HG02588 (cell line): ENCODE measurements around the gene CCDC9B.

Experiments
- ATAC-seq: cut with Tn5 transposase; IDR thresholded peaks from one replicate; pipeline ENCODE4 v1.9.1; 2021; ENCODE audit warnings: mild to moderate bottlenecking, moderate library complexity; ENCODE audit not compliant: unreplicated experiment

The CCDC9B gene

GRCh38 chr15:40345867-40346578, 5.3 kb upstream of the CCDC9B start:
- no peak for ATAC-seq

- no peak for ATAC-seq
Observed at GRCh38 chr15:40345225-40345866, 4.6 kb upstream of the CCDC9B start.

GRCh38 chr15:40344631-40345120, 3.9 kb upstream of the CCDC9B start:
- ATAC-seq = no peak

GRCh38 chr15:40344217-40344616, 3.5 kb upstream of the CCDC9B start:
- ATAC-seq = no peak

GRCh38 chr15:40343512-40343911, 2.8 kb upstream of the CCDC9B start:
- ATAC-seq = no peak

GRCh38 chr15:40342416-40343320, 1.9 kb upstream of the CCDC9B start:
- no peak for ATAC-seq

- ATAC-seq = no peak
Observed at GRCh38 chr15:40340038-40340739, 550 bp downstream of the CCDC9B start.

- no peak for ATAC-seq
Observed at GRCh38 chr15:40339621-40339945, 1.2 kb downstream of the CCDC9B start.

- ATAC-seq = no peak
Observed at GRCh38 chr15:40338921-40339620, 1.7 kb downstream of the CCDC9B start.

- ATAC-seq = peak; percentile 40
Observed at GRCh38 chr15:40338041-40338657, 2.6 kb downstream of the CCDC9B start.

GRCh38 chr15:40337597-40337996, 3.1 kb downstream of the CCDC9B start:
- no peak for ATAC-seq

GRCh38 chr15:40336744-40337122, 4.0 kb downstream of the CCDC9B start:
- ATAC-seq = no peak

GRCh38 chr15:40335938-40336743, 4.6 kb downstream of the CCDC9B start:
- no peak for ATAC-seq

GRCh38 chr15:40334941-40335795, 5.6 kb downstream of the CCDC9B start:
- ATAC-seq = no peak

- ATAC-seq = no peak
Observed at GRCh38 chr15:40334541-40334940, 6.2 kb downstream of the CCDC9B start.

- ATAC-seq = no peak
Observed at GRCh38 chr15:40333922-40334492, 6.7 kb downstream of the CCDC9B start.

- ATAC-seq = no peak
Observed at GRCh38 chr15:40332113-40332781, 8.5 kb downstream of the CCDC9B start.
